HCT116 (cell line): ENCODE results near the gene FBXO46. TPM values are rescaled to one million over a fixed set of nuclear protein-coding genes. Genes with fewer than 3 reads are reported as not detected.

Experiments used
- CTCF ChIP-seq, 3 experiments: fragments of 200-600 bp in 1 of 3; sonication (generic) in 1 of 3; IDR thresholded peaks in 2 of 3; conservative IDR thresholded peaks in 1 of 3; 2 replicates each; pipeline ENCODE4 v1.5.1; 2012 to 2017; ENCODE audit warnings: low read depth in 2 of 3, low read length in 2 of 3, antibody characterized with exemption in 1 of 3, borderline replicate concordance in 1 of 3, control low read depth in 1 of 3, mild to moderate bottlenecking in 1 of 3, mixed read lengths in 1 of 3, mixed run types in 1 of 3, moderate library complexity in 1 of 3; ENCODE audit not compliant: insufficient read depth in 1 of 3
- EGR1 ChIP-seq: IDR thresholded peaks from 2 replicates; pipeline ENCODE4 v1.6.1; 2012; ENCODE audit warnings: low read depth
- ELF1 ChIP-seq: IDR thresholded peaks from 2 replicates; pipeline ENCODE4 v1.6.1; 2012; ENCODE audit warnings: low read depth, borderline replicate concordance
- EZH2 ChIP-seq: fragments of 200-600 bp; sonication (generic); IDR thresholded peaks from 2 replicates; pipeline ENCODE4 v1.6.1; 2017; ENCODE audit warnings: antibody characterized with exemption, mixed run types
- JUND ChIP-seq: IDR thresholded peaks from 2 replicates; pipeline ENCODE4 v1.6.1; 2012
- POLR2A ChIP-seq: IDR thresholded peaks from 2 replicates; pipeline ENCODE4 v1.7.0; 2011; ENCODE audit warnings: borderline replicate concordance; ENCODE audit not compliant: insufficient read depth, insufficient read length; ENCODE audit errors: extremely low read depth
- POLR2AphosphoS5 ChIP-seq: IDR thresholded peaks from 2 replicates; pipeline ENCODE4 v1.6.1; 2011; ENCODE audit warnings: mild to moderate bottlenecking, low read depth, low read length, moderate library complexity
- ZFX ChIP-seq: fragments of 450-650 bp; IDR thresholded peaks from 2 replicates; pipeline ENCODE4 v1.6.1; 2017
- ZNF274 ChIP-seq: fragments of 200-500 bp; sonication (Bioruptor generic); IDR thresholded peaks from 2 replicates; pipeline ENCODE4 v1.6.1; 2014; ENCODE audit warnings: mild to moderate bottlenecking, low read depth, low read length, inconsistent platforms
- total RNA-seq: library from RNA; stranded (reverse); gene quantifications from one replicate; pipeline ENCODE4 v1.2.1, GENCODE V29; 2021; ENCODE audit not compliant: unreplicated experiment
- TF ChIP-seq, protein P1 (sequence below): IDR thresholded peaks from 2 replicates; pipeline ENCODE4 v1.6.1; 2012; ENCODE audit warnings: low read depth

Gene FBXO46
- total RNA-seq, 1 experiment from 2014 or later, result 31.7 TPM

DNA sequence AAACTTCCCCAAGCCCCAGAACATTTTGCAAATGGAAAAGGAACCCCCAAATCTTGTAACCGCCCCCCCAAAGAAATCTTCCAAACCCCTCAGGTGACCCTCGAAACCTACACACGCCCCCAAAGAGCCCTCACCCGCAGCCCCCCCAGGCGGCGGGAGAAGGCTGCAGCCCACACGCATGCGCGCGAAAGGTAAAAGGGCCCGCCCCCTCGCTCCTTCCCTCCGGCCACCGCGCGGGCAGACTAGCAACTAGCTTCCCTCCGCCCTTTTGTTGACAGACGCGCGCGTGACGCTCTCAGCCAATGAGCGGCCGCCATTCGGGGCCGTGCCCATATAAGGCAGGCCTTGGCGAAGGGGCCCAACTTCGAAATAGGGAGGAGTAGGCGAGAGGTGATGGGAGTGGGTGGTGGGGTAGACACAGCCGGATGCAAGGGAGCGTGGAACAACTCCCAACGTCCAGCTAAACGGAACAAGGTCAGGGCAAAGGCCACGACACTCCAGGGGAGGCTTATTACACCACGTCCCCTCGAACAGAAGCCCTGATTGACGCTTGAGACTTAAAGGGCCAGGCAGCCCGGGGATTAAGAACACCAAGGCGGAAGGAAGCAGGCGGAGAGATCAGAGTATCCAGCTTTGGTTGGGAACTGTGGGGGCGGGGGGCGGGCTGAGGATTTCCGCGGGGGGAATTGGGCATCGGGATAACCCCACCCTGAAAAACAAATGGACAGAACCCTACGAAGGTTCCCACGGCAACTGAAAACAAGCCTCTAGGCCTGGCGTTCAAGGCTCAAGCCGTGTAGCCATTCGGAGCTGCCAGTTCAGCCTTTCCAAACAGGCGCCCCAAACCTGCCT is 13.3 kb downstream of the FBXO46 start (continued):
- TF ChIP-seq ZNF274, result no peak
- no peak for TF ChIP-seq JUND
- TF ChIP-seq POLR2A, result no peak
- peak; percentile 52 for TF ChIP-seq POLR2AphosphoS5
- peak; percentile 84 for TF ChIP-seq EGR1
- TF ChIP-seq ELF1, result no peak
- TF ChIP-seq, protein P1, sequence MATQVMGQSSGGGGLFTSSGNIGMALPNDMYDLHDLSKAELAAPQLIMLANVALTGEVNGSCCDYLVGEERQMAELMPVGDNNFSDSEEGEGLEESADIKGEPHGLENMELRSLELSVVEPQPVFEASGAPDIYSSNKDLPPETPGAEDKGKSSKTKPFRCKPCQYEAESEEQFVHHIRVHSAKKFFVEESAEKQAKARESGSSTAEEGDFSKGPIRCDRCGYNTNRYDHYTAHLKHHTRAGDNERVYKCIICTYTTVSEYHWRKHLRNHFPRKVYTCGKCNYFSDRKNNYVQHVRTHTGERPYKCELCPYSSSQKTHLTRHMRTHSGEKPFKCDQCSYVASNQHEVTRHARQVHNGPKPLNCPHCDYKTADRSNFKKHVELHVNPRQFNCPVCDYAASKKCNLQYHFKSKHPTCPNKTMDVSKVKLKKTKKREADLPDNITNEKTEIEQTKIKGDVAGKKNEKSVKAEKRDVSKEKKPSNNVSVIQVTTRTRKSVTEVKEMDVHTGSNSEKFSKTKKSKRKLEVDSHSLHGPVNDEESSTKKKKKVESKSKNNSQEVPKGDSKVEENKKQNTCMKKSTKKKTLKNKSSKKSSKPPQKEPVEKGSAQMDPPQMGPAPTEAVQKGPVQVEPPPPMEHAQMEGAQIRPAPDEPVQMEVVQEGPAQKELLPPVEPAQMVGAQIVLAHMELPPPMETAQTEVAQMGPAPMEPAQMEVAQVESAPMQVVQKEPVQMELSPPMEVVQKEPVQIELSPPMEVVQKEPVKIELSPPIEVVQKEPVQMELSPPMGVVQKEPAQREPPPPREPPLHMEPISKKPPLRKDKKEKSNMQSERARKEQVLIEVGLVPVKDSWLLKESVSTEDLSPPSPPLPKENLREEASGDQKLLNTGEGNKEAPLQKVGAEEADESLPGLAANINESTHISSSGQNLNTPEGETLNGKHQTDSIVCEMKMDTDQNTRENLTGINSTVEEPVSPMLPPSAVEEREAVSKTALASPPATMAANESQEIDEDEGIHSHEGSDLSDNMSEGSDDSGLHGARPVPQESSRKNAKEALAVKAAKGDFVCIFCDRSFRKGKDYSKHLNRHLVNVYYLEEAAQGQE, result no peak
- no peak for TF ChIP-seq EZH2
- TF ChIP-seq ZFX, result no peak
- TF ChIP-seq CTCF (IDR thresholded peaks at IDR 0.05 in 2 of 3, conservative IDR thresholded peaks at IDR 0.05 in 1 of 3; ENCODE audit: borderline replicate concordance in 1 of 3, insufficient read depth in 1 of 3, low read depth in 2 of 3, low read length in 2 of 3), result 0 out of 6 replicates have a peak, but pooled peaks of 1 of the 3 experiments have one; percentile 8
- TF ChIP-seq, all 23 proteins: peak for 9
